ENCODE data around the gene SLC25A25. TPM values are rescaled to one million over a fixed set of nuclear protein-coding genes. Genes with fewer than 3 reads are reported as not detected.
"Not testable (repeated sequence)": the region's sequence is repeated elsewhere in the genome, so short reads cannot be mapped to it uniquely, and the experiment has no call there.

SLC25A25 gene
- total and polyA plus RNA-seq, 9 of the 15 experiments (the other 6 are each of a cell fraction or from before 2014, with no cell fraction given), result 0.07 to 35.9 (median 23.2) TPM

DNA sequence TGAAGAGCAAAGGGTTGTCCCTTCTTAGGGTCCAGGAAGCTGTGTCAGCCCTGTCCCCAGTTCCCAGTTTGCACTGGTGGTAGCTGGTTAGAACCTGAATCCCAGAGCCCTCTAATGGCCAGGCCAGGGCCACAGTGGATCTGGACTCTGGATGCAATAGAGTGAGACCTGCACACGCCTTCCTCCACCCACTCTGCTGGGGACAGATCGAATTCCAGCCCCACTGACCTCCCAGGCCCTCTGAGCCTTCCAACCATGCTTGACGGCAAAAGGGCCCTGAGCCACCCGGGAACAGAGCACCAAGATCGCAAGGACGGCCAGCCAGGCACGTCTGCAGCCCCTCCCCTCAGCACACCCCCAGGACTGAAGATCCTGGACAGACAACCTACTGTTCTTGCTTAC is 24.6 kb upstream of the SLC25A25 start (continued):
- TF ChIP-seq NR2C1 (IDR thresholded peaks at IDR 0.05) (no peak), NR2C1 (tag; IDR thresholded peaks at IDR 0.05) (0 out of 2 replicates have a peak, but pooled peaks have one; percentile 14), ATF7 (IDR thresholded peaks at IDR 0.05) (0 out of 2 replicates have a peak, but pooled peaks have one; percentile 33), EP400 (IDR thresholded peaks at IDR 0.05) (0 out of 2 replicates have a peak, but pooled peaks have one; percentile 19), LEF1 (IDR thresholded peaks at IDR 0.05) (peak; percentile 56; the same call in 1 of the 2 replicates)
- TF ChIP-seq, protein P1, sequence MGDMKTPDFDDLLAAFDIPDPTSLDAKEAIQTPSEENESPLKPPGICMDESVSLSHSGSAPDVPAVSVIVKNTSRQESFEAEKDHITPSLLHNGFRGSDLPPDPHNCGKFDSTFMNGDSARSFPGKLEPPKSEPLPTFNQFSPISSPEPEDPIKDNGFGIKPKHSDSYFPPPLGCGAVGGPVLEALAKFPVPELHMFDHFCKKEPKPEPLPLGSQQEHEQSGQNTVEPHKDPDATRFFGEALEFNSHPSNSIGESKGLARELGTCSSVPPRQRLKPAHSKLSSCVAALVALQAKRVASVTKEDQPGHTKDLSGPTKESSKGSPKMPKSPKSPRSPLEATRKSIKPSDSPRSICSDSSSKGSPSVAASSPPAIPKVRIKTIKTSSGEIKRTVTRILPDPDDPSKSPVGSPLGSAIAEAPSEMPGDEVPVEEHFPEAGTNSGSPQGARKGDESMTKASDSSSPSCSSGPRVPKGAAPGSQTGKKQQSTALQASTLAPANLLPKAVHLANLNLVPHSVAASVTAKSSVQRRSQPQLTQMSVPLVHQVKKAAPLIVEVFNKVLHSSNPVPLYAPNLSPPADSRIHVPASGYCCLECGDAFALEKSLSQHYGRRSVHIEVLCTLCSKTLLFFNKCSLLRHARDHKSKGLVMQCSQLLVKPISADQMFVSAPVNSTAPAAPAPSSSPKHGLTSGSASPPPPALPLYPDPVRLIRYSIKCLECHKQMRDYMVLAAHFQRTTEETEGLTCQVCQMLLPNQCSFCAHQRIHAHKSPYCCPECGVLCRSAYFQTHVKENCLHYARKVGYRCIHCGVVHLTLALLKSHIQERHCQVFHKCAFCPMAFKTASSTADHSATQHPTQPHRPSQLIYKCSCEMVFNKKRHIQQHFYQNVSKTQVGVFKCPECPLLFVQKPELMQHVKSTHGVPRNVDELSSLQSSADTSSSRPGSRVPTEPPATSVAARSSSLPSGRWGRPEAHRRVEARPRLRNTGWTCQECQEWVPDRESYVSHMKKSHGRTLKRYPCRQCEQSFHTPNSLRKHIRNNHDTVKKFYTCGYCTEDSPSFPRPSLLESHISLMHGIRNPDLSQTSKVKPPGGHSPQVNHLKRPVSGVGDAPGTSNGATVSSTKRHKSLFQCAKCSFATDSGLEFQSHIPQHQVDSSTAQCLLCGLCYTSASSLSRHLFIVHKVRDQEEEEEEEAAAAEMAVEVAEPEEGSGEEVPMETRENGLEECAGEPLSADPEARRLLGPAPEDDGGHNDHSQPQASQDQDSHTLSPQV (IDR thresholded peaks at IDR 0.05), result peak; percentile 56; the same call in 1 of the 2 replicates

DNA sequence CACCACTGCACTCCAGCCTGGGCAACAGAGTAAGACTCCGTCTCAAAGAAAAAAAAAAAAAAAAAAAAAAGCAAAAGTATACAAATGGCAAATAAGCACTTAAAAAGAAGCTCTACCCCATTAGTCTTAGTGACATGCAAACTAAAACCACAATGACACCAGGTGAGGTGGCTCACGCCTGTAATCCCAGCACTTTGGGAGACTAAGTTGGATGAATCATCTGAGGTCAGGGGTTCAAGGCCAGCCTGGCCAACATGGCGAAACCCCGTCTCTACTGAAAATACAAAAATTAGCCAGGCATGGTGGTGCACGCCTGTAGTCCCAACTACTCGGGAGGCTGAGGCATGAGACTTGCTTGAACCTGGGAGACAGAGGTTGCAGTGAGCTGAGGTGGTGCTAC is 22.6 kb upstream of the SLC25A25 start:
- H3K9me3 ChIP-seq (replicated peaks; ENCODE audit: control insufficient read depth, insufficient read depth, low read depth, low read length); intact Hi-C loops (cut with micrococcal nuclease); H3K4me3 ChIP-seq; BruUV-seq (replicated peaks); H4K20me1 ChIP-seq (replicated peaks; ENCODE audit: control insufficient read depth, insufficient read depth, low read length); H3K9ac ChIP-seq (ENCODE audit: insufficient read depth in 1 of 2, low read depth in 2 of 2, low read length in 2 of 2); H3K4me2 ChIP-seq (ENCODE audit: insufficient read depth, low read length); FAIRE-seq; H3K27ac ChIP-seq (ENCODE audit: extremely low read depth, low read depth, low read length); H3K79me2 ChIP-seq (ENCODE audit: control insufficient read depth, insufficient read depth, low read length); H2AFZ ChIP-seq (ENCODE audit: low read depth, low read length); ATAC-seq; H3K27me3 ChIP-seq (ENCODE audit: control insufficient read depth in 2 of 2, insufficient read depth in 2 of 2, low read length in 2 of 2); H3K9me1 ChIP-seq (ENCODE audit: control insufficient read depth, insufficient read depth, low read length); in situ Hi-C loops (cut with MboI); H3K36me3 ChIP-seq (ENCODE audit: control insufficient read depth, insufficient read depth, low read length); DNase-seq (ENCODE audit: extremely low read depth in 1 of 4, low spot score in 3 of 4): not testable (repeated sequence)
- POLR2A ChIA-PET, result interaction anchor here (1.1 to 1.5 kb wide), 3 partner anchors 16 to 29 kb away, joined by 3 to 4 read pairs (median 3); partner anchors contain the start of gene NAIF1
- WGBS (ENCODE audit: insufficient coverage, low coverage, missing lambda C conversion rate), result 25% methylated on average over 4 of the region's 6 CpGs
- H3K4me1 ChIP-seq (replicated peaks in 1 of 2; ENCODE audit: control insufficient read depth in 2 of 2, insufficient read depth in 2 of 2, low read length in 2 of 2), result peaks cover 12 to 14% of the 10 kb centered on the region in 2 experiments
- CTCF ChIA-PET (ENCODE audit: low intra/inter-chr PET ratio), result interaction anchor here (0.7 kb wide), 1 partner anchor 172 kb away, joined by 3 read pairs; no protein-coding TSS in a partner anchor
